Activated CD4-positive, alpha-beta memory T cell treated with anti-CD3 and anti-CD28 coated beads, Interleukin-2, amount 10 ng/mL, durations not matched to agents 7 days and 5 days (primary cell): ENCODE data around the gene GPR17. TPM values are rescaled to one million over a fixed set of nuclear protein-coding genes. Genes with fewer than 3 reads are reported as not detected.

Source experiments
- CTCF ChIA-PET: fragments of 350-600 bp; sonication (Branson Sonifier 250); formaldehyde crosslinking; loops from one replicate; lab custom pipeline; 2021; ENCODE audit warnings: antibody characterized with exemption, inconsistent platforms; lab: Charles Lee
- POLR2A ChIA-PET: fragments of 350-600 bp; sonication (Branson Sonifier 250); formaldehyde crosslinking; loops from one replicate; lab custom pipeline; 2021; ENCODE audit warnings: antibody characterized with exemption; lab: Charles Lee
- DNase-seq: peaks from one replicate; pipeline ENCODE4 v3.0.0-alpha.2; 2020
- H3K27ac Mint-ChIP-seq: one replicate; pipeline ENCODE4 v1.8.0; 2021; ENCODE audit warnings: mild to moderate bottlenecking, mixed read lengths
- H3K27me3 Mint-ChIP-seq: one replicate; pipeline ENCODE4 v1.8.0; 2021; ENCODE audit warnings: mixed read lengths
- H3K36me3 Mint-ChIP-seq: one replicate; pipeline ENCODE4 v1.8.0; 2021; ENCODE audit warnings: low read depth, mixed read lengths
- H3K4me1 Mint-ChIP-seq: one replicate; pipeline ENCODE4 v1.8.0; 2021; ENCODE audit warnings: mixed read lengths
- H3K4me3 Mint-ChIP-seq: one replicate; pipeline ENCODE4 v1.8.0; 2021; ENCODE audit warnings: mild to moderate bottlenecking, mixed read lengths
- H3K9me3 Mint-ChIP-seq: one replicate; pipeline ENCODE4 v1.8.0; 2021; ENCODE audit warnings: mixed read lengths
- total RNA-seq, 2 experiments: library from RNA; stranded (reverse); gene quantifications; one replicate each; pipeline ENCODE4 v1.2.3, GENCODE V29; 2021

GPR17 gene
- total RNA-seq: not detected

DNA sequence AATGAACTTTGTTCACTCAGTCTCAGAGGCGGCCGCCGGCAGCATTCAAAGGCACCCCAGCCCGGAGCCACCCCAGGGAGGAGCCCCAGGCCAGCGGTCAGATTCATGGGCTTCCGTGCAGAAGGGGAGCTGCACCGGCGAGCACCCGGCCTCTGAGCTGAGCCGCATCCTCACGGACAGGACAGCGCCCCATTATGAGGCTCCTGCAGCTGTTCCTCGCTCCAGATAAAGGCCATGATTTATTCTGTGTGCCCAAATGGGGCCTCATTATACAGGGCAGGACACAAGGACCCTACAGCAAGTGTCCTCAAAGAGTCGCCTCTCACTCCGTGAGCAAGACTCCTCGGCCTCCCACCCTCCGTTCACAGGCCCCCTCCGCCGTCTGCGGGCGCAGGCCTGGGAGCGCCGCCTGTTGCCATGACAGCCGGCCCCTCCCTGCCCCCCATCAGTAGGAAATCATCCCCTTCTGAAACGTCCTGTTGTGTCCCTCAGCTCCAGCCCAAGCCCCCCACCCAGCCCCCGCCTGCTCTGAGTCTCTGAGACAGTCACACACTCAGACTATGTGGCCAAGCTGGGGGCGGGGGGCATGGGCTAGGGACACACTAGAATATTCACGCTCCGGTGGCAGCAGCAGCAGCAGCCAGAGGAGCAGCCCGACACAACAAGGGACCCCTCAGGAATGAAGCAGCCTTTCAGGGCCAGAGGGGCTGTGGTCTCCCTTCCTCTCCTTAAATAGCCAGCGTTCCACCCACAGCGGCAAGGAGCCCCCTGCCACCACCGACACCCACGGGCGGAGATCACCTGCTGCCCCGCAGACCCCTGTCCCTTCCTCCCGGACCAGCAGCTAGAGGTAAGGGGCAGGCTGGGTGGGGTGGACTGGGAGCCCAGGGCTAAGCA, at the start of gene GPR17:
TSS of gene GPR17 (plus strand) at position 759 of the 897 bp plus-strand sequence. CDS start 4,583 bp downstream, outside the sequence.
- ChIA-PET POLR2A (no interaction called here), CTCF (interaction anchor here (1.2 kb wide), 1 partner anchor 54 kb away, joined by 3 read pairs; no protein-coding TSS in a partner anchor)
- no peak within 1 kb of the TSS for H3K27ac Mint-ChIP-seq
- H3K36me3 Mint-ChIP-seq: no peaks in the 10 kb centered on the region
- no peaks in the 10 kb centered on the region for H3K27me3 Mint-ChIP-seq
- DNase-seq: no peak
- H3K9me3 Mint-ChIP-seq: no peaks in the 10 kb centered on the region
- no peak within 1 kb of the TSS for H3K4me3 Mint-ChIP-seq
- peaks cover 13% of the 10 kb centered on the region for H3K4me1 Mint-ChIP-seq

GRCh38 chr2:127596311-127597045, 49.5 kb upstream of the GPR17 start:
- ChIA-PET CTCF (interaction anchor here (1.1 kb wide), 1 partner anchor 53 kb away, joined by 3 read pairs; no protein-coding TSS in a partner anchor), POLR2A (no interaction called here)
- no peak overlapping the region for H3K4me3 Mint-ChIP-seq
- H3K4me1 Mint-ChIP-seq: peaks cover 12% of the 10 kb centered on the region
- peaks cover 2% of the 10 kb centered on the region for H3K9me3 Mint-ChIP-seq
- no peak overlapping the region for H3K27ac Mint-ChIP-seq
- peaks cover 19% of the 10 kb centered on the region for H3K27me3 Mint-ChIP-seq
- no peaks in the 10 kb centered on the region for H3K36me3 Mint-ChIP-seq
- no peak for DNase-seq

DNA sequence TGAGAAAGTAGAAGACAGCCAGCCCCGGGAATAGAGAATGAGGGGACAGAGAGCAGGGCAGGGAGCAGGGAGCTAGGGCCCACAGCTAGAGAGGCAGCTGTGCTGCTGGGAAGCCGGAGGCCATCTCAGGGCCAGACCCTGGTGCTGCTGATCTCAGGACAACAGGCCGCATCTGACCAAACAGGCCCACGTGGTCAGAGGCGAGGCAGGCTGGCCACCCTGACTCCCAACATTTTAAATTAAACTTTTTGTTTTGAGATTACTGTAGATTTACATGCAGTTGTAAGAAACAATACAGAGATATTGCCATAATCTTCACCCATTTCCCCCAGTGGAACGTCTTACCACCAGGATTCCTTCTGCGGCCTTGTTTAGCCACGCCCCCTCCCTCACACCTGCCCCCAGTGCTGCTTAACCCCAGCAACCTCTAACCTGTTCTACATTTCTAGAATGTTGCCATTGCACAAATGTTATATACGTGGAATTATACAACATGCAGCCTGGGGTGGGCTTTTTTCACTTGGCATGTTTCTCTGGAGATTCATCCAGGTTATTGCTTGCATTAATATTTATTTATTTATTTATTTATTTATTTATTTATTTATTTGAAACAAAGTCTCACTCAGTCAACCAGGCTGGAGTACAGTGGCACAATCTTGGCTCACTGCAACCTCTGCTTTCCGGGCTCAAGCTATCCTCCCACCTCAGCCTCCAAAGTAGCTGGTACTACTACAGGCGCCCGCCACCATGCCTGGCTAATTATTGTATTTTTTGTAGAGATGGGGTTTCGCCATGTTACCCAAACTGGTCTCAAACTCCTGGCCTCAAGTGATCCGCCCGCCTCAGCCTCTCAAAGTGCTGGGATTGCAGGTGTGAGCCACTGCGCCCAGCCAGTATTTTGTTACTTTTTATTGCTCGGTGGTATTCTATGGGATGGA, 48.6 kb upstream of the GPR17 start:
- H3K9me3 Mint-ChIP-seq: peaks cover 6% of the 10 kb centered on the region

DNA sequence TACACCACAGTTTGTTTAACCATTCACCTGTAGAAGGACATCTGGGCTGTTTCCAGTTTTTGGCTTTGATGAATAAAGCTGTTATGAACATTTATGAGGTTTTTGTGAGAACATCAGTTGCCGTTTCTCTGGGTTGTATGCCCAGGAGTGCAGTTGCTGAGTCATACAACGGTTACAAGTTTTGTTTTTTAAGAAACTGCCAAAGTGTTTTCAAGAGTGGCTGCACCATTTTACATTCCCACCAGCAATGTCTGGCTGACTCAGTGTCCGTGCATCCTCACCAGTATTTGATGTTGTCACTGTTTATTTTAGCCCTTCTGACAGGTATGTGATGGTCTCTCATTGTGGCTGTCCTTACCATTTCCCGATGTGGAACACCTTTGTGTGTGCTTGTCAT, 48.0 kb upstream of the GPR17 start:
- ChIA-PET POLR2A (no interaction called here), CTCF (no interaction called here)
- H3K4me3 Mint-ChIP-seq: no peak overlapping the region
- H3K27ac Mint-ChIP-seq: no peak overlapping the region
- H3K36me3 Mint-ChIP-seq: no peaks in the 10 kb centered on the region
- H3K9me3 Mint-ChIP-seq: peaks cover 8% of the 10 kb centered on the region
- H3K4me1 Mint-ChIP-seq: peaks cover 12% of the 10 kb centered on the region
- no peak for DNase-seq
- peaks cover 19% of the 10 kb centered on the region for H3K27me3 Mint-ChIP-seq

More for the DNA sequence above, 48.6 kb upstream of the GPR17 start:
- Mint-ChIP-seq H3K36me3 (no peaks in the 10 kb centered on the region), H3K4me1 (peaks cover 12% of the 10 kb centered on the region), H3K27ac (no peak overlapping the region), H3K4me3 (no peak overlapping the region), H3K27me3 (peaks cover 19% of the 10 kb centered on the region)
- DNase-seq: no peak
- ChIA-PET POLR2A (no interaction called here), CTCF (no interaction called here)

DNA sequence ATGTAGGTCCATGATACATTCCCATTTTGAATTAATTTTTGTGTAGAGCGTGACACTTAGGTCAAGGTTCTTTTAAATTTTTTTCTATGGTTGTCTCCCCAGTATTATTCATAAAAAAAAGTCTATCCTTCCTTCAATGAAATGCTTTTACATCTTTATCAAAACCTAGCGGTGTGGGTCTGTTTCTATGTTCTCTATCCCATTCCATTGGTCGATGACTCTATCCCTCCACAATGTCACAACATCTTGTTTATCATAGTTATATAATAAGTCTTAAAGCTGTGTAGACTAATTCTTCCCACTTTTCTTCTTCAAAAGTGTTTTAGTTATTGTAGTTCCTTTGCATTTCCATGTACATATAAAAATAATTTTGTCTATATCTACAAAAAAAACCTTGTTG, 47.2 kb upstream of the GPR17 start:
- Mint-ChIP-seq H3K36me3 (no peaks in the 10 kb centered on the region), H3K9me3 (peaks cover 10% of the 10 kb centered on the region), H3K4me1 (peaks cover 12% of the 10 kb centered on the region), H3K4me3 (no peak overlapping the region), H3K27ac (no peak overlapping the region), H3K27me3 (peaks cover 19% of the 10 kb centered on the region)
- ChIA-PET CTCF (interaction anchor here (1.9 kb wide), 1 partner anchor 51 kb away, joined by 5 read pairs; no protein-coding TSS in a partner anchor), POLR2A (interaction anchor here (0.8 kb wide), 1 partner anchor 12 kb away, joined by 4 read pairs; no protein-coding TSS in a partner anchor)
- DNase-seq: no peak

GRCh38 chr2:127599211-127599610, 46.7 kb upstream of the GPR17 start:
- Mint-ChIP-seq H3K27me3 (peaks cover 21% of the 10 kb centered on the region), H3K36me3 (no peaks in the 10 kb centered on the region), H3K4me1 (peaks cover 13% of the 10 kb centered on the region), H3K27ac (no peak overlapping the region), H3K9me3 (peaks cover 10% of the 10 kb centered on the region), H3K4me3 (no peak overlapping the region)
- ChIA-PET CTCF (interaction anchor here (1.1 to 1.9 kb wide), 2 partner anchors 8 to 51 kb away, joined by 4 to 5 read pairs; no protein-coding TSS in a partner anchor), POLR2A (interaction anchor here (0.8 kb wide), 1 partner anchor 11 kb away, joined by 4 read pairs; no protein-coding TSS in a partner anchor)
- DNase-seq: no peak

- ChIA-PET POLR2A (no interaction called here), CTCF (interaction anchor here (0.6 to 4.2 kb wide), 2 partner anchors 14 to 83 kb away, joined by 3 to 15 read pairs; no protein-coding TSS in a partner anchor)
- H3K9me3 Mint-ChIP-seq: peaks cover 10% of the 10 kb centered on the region
- no peak overlapping the region for H3K4me3 Mint-ChIP-seq
- H3K27ac Mint-ChIP-seq: no peak overlapping the region
- H3K4me1 Mint-ChIP-seq: peaks cover 2% of the 10 kb centered on the region
- no peaks in the 10 kb centered on the region for H3K36me3 Mint-ChIP-seq
- no peak for DNase-seq
- peaks cover 14% of the 10 kb centered on the region for H3K27me3 Mint-ChIP-seq
These were observed 41.0 kb upstream of the GPR17 start for GRCh38 chr2:127604986-127605385.

- H3K36me3 Mint-ChIP-seq: no peaks in the 10 kb centered on the region
- peaks cover 10% of the 10 kb centered on the region for H3K9me3 Mint-ChIP-seq
- ChIA-PET CTCF (interaction anchor here (0.6 to 4.2 kb wide), 2 partner anchors 14 to 82 kb away, joined by 3 to 15 read pairs; no protein-coding TSS in a partner anchor), POLR2A (no interaction called here)
- H3K27me3 Mint-ChIP-seq: peaks cover 11% of the 10 kb centered on the region
- H3K27ac Mint-ChIP-seq: no peak overlapping the region
- no peak for DNase-seq
- no peak overlapping the region for H3K4me3 Mint-ChIP-seq
- peaks cover 2% of the 10 kb centered on the region for H3K4me1 Mint-ChIP-seq
These were observed 40.2 kb upstream of the GPR17 start for GRCh38 chr2:127605691-127606263.

- H3K4me3 Mint-ChIP-seq: no peak overlapping the region
- peaks cover 7% of the 10 kb centered on the region for H3K9me3 Mint-ChIP-seq
- no peak overlapping the region for H3K27ac Mint-ChIP-seq
- H3K36me3 Mint-ChIP-seq: no peaks in the 10 kb centered on the region
- ChIA-PET CTCF (interaction anchor here (4.2 kb wide), 1 partner anchor 15 kb away, joined by 15 read pairs; no protein-coding TSS in a partner anchor), POLR2A (no interaction called here)
- H3K27me3 Mint-ChIP-seq: peaks cover 9% of the 10 kb centered on the region
- no peak for DNase-seq
- peaks cover 2% of the 10 kb centered on the region for H3K4me1 Mint-ChIP-seq
These were observed 39.1 kb upstream of the GPR17 start for GRCh38 chr2:127606625-127607398.

- CTCF ChIA-PET: interaction anchor here (4.2 kb wide), 1 partner anchor 16 kb away, joined by 15 read pairs; no protein-coding TSS in a partner anchor
These were observed 38.5 kb upstream of the GPR17 start for GRCh38 chr2:127607399-127607908.

More at GRCh38 chr2:127607399-127607908, 38.5 kb upstream of the GPR17 start:
- Mint-ChIP-seq H3K27me3 (peaks cover 9% of the 10 kb centered on the region), H3K4me1 (peaks cover 2% of the 10 kb centered on the region), H3K4me3 (no peak overlapping the region), H3K36me3 (no peaks in the 10 kb centered on the region), H3K9me3 (peaks cover 3% of the 10 kb centered on the region), H3K27ac (no peak overlapping the region)
- POLR2A ChIA-PET: no interaction called here
- no peak for DNase-seq
